Activated T-helper 1 cell treated with anti-CD3 and anti-CD28 coated beads, Interleukin-12 subunit alpha, Interleukin-12 subunit beta, Interleukin-2, Interleukin-4 antibody, amounts not matched to agents 30 ng/mL and 10 ng/mL and 1 ng/mL, durations not matched to agents 14 hours and 24 hours and 36 hours (primary cell): ENCODE data around the gene SLC30A2. TPM values are rescaled to one million over a fixed set of nuclear protein-coding genes. Genes with fewer than 3 reads are reported as not detected.
A peak's percentile ranks its signal among the peaks of the same experiment; 100 is the strongest.

Source experiments
- DNase-seq: peaks from one replicate; pipeline ENCODE4 v3.0.0; 2021; ENCODE audit warnings: low spot score
- H3K27ac Mint-ChIP-seq: one replicate; pipeline ENCODE4 v1.8.0; 2021; ENCODE audit warnings: mild to moderate bottlenecking, mixed read lengths
- H3K27me3 Mint-ChIP-seq: one replicate; pipeline ENCODE4 v1.8.0; 2022; ENCODE audit warnings: mild to moderate bottlenecking, moderate library complexity, mixed read lengths; ENCODE audit not compliant: insufficient read depth
- H3K36me3 Mint-ChIP-seq: one replicate; pipeline ENCODE4 v1.8.0; 2021; ENCODE audit warnings: low read depth, mixed read lengths
- H3K4me1 Mint-ChIP-seq: one replicate; pipeline ENCODE4 v1.8.0; 2021; ENCODE audit warnings: low read depth, mixed read lengths
- H3K4me3 Mint-ChIP-seq: one replicate; pipeline ENCODE4 v1.8.0; 2021; ENCODE audit warnings: mild to moderate bottlenecking, moderate library complexity, mixed read lengths
- H3K9me3 Mint-ChIP-seq: one replicate; pipeline ENCODE4 v1.8.0; 2021; ENCODE audit warnings: mixed read lengths
- intact Hi-C: fragments of 100-400 bp; cut with micrococcal nuclease; formaldehyde crosslinking; loops from one replicate; pipeline ENCODE4 v1.15.1; 2024
- total RNA-seq: library from RNA; stranded (reverse); gene quantifications from 2 replicates; pipeline ENCODE4 v1.2.3, GENCODE V29; 2022

SLC30A2 gene
- total RNA-seq, 1 donor from 2014 or later, result not detected

DNA sequence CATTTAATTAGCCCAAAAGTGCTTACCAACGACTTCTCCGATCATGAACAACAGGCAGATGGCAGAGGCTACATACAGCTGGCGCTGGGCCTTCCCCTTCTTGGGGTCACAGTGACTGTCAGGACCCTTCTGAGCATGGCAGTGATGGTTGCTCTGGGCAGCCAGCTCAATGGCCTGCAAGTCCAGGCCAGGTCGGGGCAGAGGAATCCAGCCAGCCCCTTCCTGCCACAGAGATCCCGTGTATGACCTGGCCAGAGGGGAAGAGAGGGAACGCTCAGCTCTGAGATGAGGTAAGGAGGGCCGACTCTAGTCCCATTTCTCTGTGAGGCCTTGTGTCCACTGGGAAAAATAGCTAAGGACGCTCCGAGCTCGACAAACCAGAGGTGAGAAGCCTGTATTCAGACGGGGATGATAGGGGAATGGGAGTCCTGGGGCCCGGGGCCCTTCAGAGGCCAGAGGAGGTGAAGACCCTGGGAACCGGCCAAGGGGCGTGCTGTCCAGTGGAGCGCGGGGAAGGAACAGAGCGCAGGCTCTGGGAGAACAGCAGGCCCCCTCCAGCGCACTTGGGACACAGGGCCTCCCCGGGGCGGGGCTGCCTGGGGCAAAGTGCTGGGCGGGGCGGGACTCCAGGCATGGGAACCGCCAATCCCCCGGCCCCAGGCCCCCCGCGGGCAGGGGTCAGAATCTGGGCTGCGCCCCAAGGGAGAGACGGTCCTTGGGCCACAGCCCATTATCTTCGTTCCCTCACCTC is 772 bp downstream of the SLC30A2 start:
- H3K27me3 Mint-ChIP-seq, result peaks cover 57% of the 10 kb centered on the region
- no peaks in the 10 kb centered on the region for H3K9me3 Mint-ChIP-seq
- intact Hi-C loops, result no loop called here
- H3K4me1 Mint-ChIP-seq, result no peaks in the 10 kb centered on the region
- peak overlapping the region; percentile 58 for H3K27ac Mint-ChIP-seq
- no peaks in the 10 kb centered on the region for H3K36me3 Mint-ChIP-seq
- no peak overlapping the region for H3K4me3 Mint-ChIP-seq
- DNase-seq, result no peak

DNA sequence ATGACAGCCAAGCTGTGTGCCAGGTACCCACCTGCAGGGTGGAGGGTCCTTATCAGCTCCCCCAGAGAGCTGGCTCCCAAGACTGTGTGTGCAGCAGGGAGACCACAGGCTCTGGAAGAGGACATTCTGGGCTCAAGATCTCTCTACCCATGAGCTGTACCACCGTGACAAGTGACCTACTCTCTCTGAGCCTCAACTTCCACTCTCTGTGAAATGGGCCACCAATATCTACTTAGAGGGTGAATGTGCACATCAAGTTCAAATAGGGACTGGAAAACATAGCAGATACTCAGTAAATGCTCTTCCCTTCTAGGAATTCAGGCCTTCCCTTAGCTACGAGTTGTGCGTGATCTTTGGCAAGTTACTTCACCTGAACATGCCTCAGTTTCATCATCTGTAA is 1.5 kb downstream of the SLC30A2 start:
- Mint-ChIP-seq H3K27ac (no peak overlapping the region), H3K4me1 (no peaks in the 10 kb centered on the region), H3K4me3 (no peak overlapping the region), H3K36me3 (no peaks in the 10 kb centered on the region), H3K9me3 (no peaks in the 10 kb centered on the region), H3K27me3 (peaks cover 50% of the 10 kb centered on the region)
- intact Hi-C loops, result no loop called here
- DNase-seq, result no peak

DNA sequence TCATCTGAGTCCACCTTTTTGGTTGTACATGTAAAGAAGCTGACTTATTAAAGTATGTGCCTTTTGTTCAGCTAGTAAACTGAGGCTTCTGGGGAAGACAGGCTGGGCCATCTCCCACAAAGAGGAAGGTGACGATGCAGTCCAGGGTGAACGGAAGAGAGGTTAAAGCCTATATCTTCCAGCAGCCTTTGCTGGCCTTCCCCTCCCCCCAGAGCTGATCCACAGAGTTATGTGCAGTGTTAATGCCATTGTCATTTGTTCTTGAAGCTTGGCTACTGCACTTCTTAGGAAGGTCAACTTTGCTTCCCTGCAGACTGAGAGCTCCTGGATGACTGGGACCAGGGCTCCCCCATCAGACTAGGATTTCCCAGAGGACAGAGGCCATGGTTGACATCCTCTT is 2.2 kb downstream of the SLC30A2 start:
- no peak for DNase-seq
- H3K4me1 Mint-ChIP-seq, result no peaks in the 10 kb centered on the region
- no peaks in the 10 kb centered on the region for H3K9me3 Mint-ChIP-seq
- intact Hi-C loops, result no loop called here
- H3K27me3 Mint-ChIP-seq, result peaks cover 49% of the 10 kb centered on the region
- no peak overlapping the region for H3K4me3 Mint-ChIP-seq
- no peak overlapping the region for H3K27ac Mint-ChIP-seq
- H3K36me3 Mint-ChIP-seq, result no peaks in the 10 kb centered on the region

DNA sequence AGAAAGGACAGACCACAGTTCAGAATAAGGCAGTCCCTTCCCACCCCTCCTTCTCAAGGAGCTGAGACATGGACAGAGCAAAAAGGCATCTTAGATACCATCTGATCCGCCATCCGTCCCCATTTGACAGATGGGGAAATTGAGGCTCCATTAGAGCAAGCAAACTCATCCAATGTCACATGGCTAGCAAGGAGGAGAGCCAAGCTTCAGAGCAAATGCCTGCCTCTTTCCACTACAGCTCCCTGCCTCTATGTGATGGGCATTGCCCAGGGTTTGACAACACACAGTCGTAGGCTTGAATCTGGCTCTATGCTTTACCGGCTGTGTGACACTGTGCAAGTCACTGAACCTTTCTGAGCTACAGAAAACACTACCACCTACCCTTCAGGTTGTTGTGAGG is 3.9 kb downstream of the SLC30A2 start:
- no peaks in the 10 kb centered on the region for H3K36me3 Mint-ChIP-seq
- H3K27me3 Mint-ChIP-seq, result peaks cover 34% of the 10 kb centered on the region
- intact Hi-C loops, result no loop called here
- H3K27ac Mint-ChIP-seq, result no peak overlapping the region
- no peaks in the 10 kb centered on the region for H3K9me3 Mint-ChIP-seq
- H3K4me1 Mint-ChIP-seq, result no peaks in the 10 kb centered on the region
- no peak overlapping the region for H3K4me3 Mint-ChIP-seq
- DNase-seq, result no peak

DNA sequence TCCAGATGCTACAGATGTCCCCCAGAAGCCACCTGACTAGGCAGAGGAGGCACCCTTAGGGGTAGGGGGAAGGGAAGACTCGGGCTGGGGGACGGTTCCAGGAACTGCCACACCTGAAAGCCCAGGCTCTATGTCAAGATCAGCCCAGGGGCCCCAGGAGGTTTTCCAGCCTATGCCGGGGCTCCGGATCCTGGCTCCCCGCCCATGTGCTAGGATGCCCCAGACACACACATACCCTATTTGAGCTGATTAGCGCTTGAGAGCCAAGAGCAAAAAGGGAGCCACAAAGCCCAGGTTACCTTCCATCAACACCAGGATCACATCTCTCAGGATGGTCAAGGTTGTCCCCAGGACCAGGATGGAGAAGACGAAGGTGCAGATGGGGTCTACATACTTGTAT is 4.5 kb downstream of the SLC30A2 start:
- Mint-ChIP-seq H3K4me3 (no peak overlapping the region), H3K9me3 (no peaks in the 10 kb centered on the region), H3K27ac (no peak overlapping the region), H3K4me1 (no peaks in the 10 kb centered on the region), H3K36me3 (no peaks in the 10 kb centered on the region), H3K27me3 (peaks cover 31% of the 10 kb centered on the region)
- no peak for DNase-seq
- intact Hi-C loops, result no loop called here

DNA sequence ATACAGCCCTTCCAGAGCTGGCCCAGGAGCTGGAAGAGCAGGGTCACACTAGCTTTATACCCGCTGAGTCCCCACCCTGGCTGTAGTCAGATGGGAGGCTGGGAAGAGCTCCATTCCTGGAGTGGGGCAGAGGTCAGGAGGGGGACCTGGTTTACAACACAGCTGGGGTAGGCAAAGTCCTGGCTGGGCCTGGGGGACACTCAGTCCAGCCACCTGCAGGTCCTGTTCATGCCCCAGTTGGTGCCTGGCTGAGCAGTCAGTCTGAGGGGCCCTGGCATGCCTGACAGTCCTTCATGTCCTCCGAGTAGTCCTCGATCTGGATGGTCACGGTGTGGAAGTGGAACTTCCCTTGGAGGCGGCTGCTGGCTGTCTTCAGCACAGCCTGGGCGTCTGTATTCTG is 7.0 kb downstream of the SLC30A2 start:
- no peak for DNase-seq
- intact Hi-C loops, result loop anchor here (5.0 kb wide), 1 partner anchor 378 kb away; no protein-coding TSS in a partner anchor
- Mint-ChIP-seq H3K4me3 (no peak overlapping the region), H3K27ac (no peak overlapping the region), H3K9me3 (no peaks in the 10 kb centered on the region), H3K36me3 (no peaks in the 10 kb centered on the region), H3K4me1 (peaks cover 17% of the 10 kb centered on the region), H3K27me3 (peaks cover 30% of the 10 kb centered on the region)

DNA sequence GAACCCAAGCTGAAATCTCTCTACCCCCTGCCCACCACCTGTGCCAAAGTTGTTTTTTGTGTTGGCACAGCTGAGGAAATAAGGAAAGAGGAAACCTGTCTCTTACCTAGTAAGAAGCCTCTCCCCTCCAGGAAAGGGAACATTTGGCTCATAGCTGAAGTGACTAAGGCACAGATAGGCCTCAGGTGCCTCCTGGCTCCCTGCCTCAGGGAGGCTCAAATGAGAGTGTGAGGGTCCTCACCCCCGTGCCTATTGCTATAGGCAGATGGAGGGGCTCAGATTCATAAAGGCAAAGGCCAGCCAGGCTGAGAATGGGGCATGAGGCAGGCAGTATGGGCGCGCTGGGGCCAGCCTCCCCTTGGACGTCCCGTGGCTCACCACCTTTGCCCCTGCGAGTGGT is 7.4 kb downstream of the SLC30A2 start:
- no peaks in the 10 kb centered on the region for H3K36me3 Mint-ChIP-seq
- H3K4me1 Mint-ChIP-seq, result peaks cover 17% of the 10 kb centered on the region
- DNase-seq, result no peak
- H3K9me3 Mint-ChIP-seq, result no peaks in the 10 kb centered on the region
- H3K27me3 Mint-ChIP-seq, result peaks cover 27% of the 10 kb centered on the region
- intact Hi-C loops, result loop anchor here (5.0 kb wide), 1 partner anchor 379 kb away; no protein-coding TSS in a partner anchor
- H3K4me3 Mint-ChIP-seq, result no peak overlapping the region
- H3K27ac Mint-ChIP-seq, result no peak overlapping the region

DNA sequence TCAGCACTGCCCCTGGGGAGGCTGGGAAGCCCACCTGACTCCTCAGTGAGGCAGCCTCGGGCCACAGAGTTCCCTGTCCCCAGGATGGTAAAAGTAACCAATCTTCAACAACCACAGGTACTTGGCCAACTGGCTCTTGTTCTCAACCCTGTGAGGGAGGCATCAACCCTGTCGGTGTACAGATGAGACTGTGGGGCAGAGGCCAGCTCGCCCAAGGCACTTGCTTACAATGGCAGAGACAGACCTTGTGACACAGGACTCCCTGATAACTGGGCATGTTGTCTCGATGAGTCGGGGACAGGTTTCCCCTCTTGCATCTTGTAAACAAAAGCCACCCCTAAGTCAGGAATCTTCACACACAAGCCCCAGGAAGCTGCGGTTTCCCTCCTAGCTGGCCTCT is 8.0 kb downstream of the SLC30A2 start:
- Mint-ChIP-seq H3K27me3 (peaks cover 22% of the 10 kb centered on the region), H3K4me1 (peaks cover 17% of the 10 kb centered on the region)

DNA sequence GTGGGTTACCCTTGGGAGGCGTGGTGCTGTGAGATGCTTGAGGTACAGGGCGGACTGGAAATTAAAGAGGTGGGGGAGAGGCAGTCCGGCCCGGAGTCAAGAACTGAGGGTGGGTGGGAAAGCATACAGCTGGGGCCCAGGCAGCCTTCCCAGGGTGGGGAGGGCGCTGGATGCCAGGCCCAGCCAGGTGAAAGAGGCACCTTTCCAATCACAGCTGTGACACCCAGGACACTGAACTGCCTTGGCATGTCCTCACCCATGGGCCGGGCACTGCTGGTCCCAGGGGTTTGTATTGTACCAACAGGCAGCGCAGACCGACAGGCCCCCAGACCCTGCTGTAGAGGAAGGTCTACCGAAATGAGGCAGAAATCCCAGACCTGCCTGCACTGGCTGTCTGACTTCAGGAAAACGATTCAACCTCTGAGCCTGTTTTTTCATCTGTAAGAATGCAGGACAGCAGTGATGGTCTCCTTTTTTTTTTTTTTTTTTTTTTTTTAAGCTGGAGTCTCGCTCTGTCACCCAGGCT is 9.1 kb downstream of the SLC30A2 start:
- Mint-ChIP-seq H3K4me3 (no peak overlapping the region), H3K36me3 (no peaks in the 10 kb centered on the region), H3K27ac (no peak overlapping the region), H3K4me1 (peaks cover 17% of the 10 kb centered on the region), H3K27me3 (peaks cover 30% of the 10 kb centered on the region), H3K9me3 (no peaks in the 10 kb centered on the region)
- intact Hi-C loops, result loop anchor here (1.0 to 5.0 kb wide), 5 partner anchors 39 to 380 kb away; partner anchors contain the start of genes PAFAH2 and UBXN11
- DNase-seq, result no peak

More for the DNA sequence above, 8.0 kb downstream of the SLC30A2 start:
- no peak overlapping the region for H3K4me3 Mint-ChIP-seq
- intact Hi-C loops, result loop anchor here (2.0 to 5.0 kb wide), 2 partner anchors 269 to 379 kb away; partner anchors contain the start of gene UBXN11
- H3K9me3 Mint-ChIP-seq, result no peaks in the 10 kb centered on the region
- no peak overlapping the region for H3K27ac Mint-ChIP-seq
- no peaks in the 10 kb centered on the region for H3K36me3 Mint-ChIP-seq
- no peak for DNase-seq

DNA sequence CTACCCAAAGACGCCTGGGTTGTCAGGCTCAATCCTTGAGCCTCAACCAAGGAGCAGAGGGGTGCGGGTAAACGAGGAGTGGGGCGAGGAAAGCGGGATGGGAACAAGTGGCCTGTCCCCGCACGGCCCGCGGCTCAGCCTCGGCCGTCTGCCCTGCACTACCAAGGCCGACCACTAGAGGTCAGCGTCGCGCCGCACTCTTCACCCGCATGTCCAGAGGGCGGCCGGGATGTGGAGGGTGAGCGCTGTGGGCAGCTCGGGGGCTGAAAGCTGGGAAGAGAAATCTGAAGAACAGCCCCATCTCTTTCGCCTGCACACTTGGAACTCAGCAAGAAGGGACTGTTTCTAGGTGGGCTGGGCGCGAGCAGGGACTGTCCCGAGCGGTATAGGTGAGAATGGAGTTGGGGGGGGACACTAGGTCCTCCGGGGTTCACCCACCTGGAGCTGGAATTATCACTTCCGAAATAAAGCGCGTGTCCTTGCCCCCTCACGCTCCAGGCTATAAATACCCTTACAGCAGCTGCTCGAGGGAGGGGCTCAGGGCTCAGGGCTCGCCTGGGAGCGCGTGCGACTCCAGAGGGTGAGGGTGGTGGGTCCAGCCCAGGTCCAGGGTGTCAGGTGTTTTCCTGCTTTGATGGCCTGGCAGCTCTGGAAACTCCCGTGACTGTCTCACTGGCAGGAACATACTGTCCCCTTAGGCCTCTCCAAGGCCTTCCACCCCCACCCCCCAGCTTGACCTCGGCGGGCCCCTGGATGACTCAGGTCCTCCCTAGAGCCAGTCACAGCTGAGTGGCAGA is 9.8 kb downstream of the SLC30A2 start:
- H3K27me3 Mint-ChIP-seq, result peaks cover 29% of the 10 kb centered on the region
- H3K27ac Mint-ChIP-seq, result peak overlapping the region; percentile 56
- no peaks in the 10 kb centered on the region for H3K36me3 Mint-ChIP-seq
- intact Hi-C loops, result loop anchor here (1.0 to 5.0 kb wide), 9 partner anchors 38 to 381 kb away; partner anchors contain the start of genes AUNIP, PAFAH2, PDIK1L and UBXN11
- no peaks in the 10 kb centered on the region for H3K9me3 Mint-ChIP-seq
- peak; percentile 74 for DNase-seq
- peak overlapping the region; percentile 91 for H3K4me3 Mint-ChIP-seq
- peaks cover 17% of the 10 kb centered on the region for H3K4me1 Mint-ChIP-seq

DNA sequence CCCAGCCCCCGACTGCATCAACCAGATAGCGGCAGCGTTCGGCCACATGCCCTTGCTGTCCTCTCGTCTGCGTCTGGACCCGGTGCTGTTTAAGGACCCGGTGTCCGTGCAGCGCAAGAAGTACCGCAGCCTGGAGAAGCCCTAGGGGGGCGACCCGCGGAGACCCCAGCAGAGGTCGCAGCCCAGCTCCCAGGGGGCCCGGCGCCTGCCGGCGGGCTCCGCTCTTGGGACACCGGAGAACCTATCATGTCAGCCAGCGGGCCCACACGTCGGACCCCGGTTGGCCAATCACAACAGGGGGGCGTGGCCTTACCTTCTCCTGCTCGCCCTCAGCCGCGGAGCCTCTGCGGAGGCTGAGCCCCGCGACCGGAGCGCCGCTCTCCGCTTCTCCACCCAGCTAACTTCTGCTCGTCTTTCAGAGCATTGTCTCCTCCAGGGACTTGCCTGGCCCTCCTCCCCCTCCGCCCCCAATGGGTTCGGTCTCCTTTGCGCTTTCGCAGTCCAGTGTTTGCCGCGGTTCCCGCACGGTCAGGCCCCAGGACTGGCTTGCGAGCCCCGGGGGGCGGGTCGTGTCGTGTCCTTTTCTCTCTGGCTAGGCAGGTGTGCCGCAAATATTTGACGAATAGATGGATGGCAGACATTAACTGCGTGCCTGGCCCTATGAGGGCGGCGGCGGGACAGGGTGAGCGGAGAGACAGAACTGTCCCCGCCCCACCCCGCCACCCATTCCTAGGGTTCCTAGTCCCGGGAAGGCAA is 10.5 kb downstream of the SLC30A2 start:
- Mint-ChIP-seq H3K27me3 (peaks cover 26% of the 10 kb centered on the region), H3K27ac (peak overlapping the region; percentile 56), H3K9me3 (no peaks in the 10 kb centered on the region), H3K36me3 (no peaks in the 10 kb centered on the region), H3K4me1 (peaks cover 17% of the 10 kb centered on the region), H3K4me3 (peak overlapping the region; percentile 91)
- DNase-seq, result peak; percentile 91
- intact Hi-C loops, result loop anchor here (1.0 to 5.0 kb wide), 5 partner anchors 70 to 382 kb away; partner anchors contain the start of genes AUNIP and PDIK1L

DNA sequence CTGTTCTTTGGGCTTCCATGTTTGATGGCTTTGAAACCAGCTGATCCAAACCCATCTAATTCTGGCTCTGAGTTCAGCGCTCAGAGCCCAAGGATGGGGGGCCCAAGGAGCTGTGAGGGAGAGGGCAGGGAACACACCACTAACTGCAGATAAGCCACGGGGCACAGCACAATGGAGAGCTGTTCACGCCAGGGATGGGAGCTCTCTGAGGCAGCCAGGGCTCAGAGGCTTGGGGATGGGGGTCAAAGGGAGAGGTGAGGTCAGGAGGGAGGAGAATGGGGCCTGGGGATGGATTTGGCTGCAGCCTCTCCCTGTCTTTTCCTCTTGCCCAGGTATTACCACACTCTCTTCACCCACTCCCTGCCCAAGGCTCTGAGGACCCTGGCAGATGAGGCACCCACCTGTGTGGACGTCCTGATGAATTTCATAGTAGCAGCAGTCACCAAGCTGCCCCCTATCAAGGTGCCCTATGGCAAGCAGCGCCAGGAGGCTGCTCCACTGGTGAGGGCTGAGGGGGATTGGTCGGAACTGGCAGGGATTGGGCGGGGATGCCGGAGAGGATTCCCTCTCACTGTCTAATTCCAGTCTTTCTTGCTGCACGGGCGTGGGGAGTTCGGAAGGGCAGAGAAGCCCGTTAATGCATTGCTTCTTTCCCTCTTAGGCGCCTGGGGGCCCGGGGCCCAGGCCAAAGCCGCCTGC is 11.3 kb downstream of the SLC30A2 start:
- Mint-ChIP-seq H3K9me3 (no peaks in the 10 kb centered on the region), H3K27ac (peak overlapping the region; percentile 58), H3K27me3 (peaks cover 27% of the 10 kb centered on the region), H3K4me1 (peaks cover 17% of the 10 kb centered on the region), H3K4me3 (peak overlapping the region; percentile 91), H3K36me3 (no peaks in the 10 kb centered on the region)
- intact Hi-C loops, result loop anchor here (1.0 to 5.0 kb wide), 5 partner anchors 71 to 383 kb away; partner anchors contain the start of genes AUNIP and PDIK1L
- DNase-seq, result no peak
